ENCODE data around the gene GRIK1.

GRCh38 chr21:29938776-29939103 is 1.1 kb downstream of the GRIK1 start:
- no peak for TF ChIP-seq CTCF (IDR thresholded peaks at IDR 0.05)
- TF ChIP-seq POLR2AphosphoS5 (IDR thresholded peaks at IDR 0.05; ENCODE audit: insufficient read depth in 1 of 2, low read depth in 1 of 2): no peak

Measured in vagina (tissue), 2 donors.